DOHH2 (cell line): ENCODE data around the gene BOK.

Experiments used
- H3F3A ChIP-seq: fragments of 200-600 bp; sonication (generic), shearing (Covaris generic); 2 replicates; pipeline ENCODE4 v1.6.0; 2016; ENCODE audit warnings: antibody characterized with exemption, mild to moderate bottlenecking; ENCODE audit not compliant: control insufficient read depth, insufficient read depth
- H3K27ac ChIP-seq: fragments of 200-600 bp; sonication (generic); 2 replicates; pipeline ENCODE4 v1.5.1; 2014; ENCODE audit warnings: low read depth, mild to moderate bottlenecking, low read length, moderate library complexity
- H3K27me3 ChIP-seq: fragments of 200-600 bp; sonication (generic); 2 replicates; pipeline ENCODE4 v1.6.1; 2014; ENCODE audit warnings: mild to moderate bottlenecking, low read length, mixed read lengths; ENCODE audit not compliant: control insufficient read depth
- H3K36me3 ChIP-seq: fragments of 200-600 bp; sonication (generic); 2 replicates; pipeline ENCODE4 v1.6.1; 2014; ENCODE audit warnings: mild to moderate bottlenecking, low read length, moderate library complexity, mixed read lengths; ENCODE audit not compliant: control insufficient read depth
- H3K4me1 ChIP-seq: fragments of 200-600 bp; sonication (generic); 2 replicates; pipeline ENCODE4 v1.6.1; 2014; ENCODE audit warnings: mild to moderate bottlenecking, low read length, mixed read lengths; ENCODE audit not compliant: control insufficient read depth
- H3K4me2 ChIP-seq: fragments of 200-600 bp; sonication (generic); 2 replicates; pipeline ENCODE4 v1.6.0; 2014; ENCODE audit warnings: mild to moderate bottlenecking, low read length, moderate library complexity
- H3K4me3 ChIP-seq: fragments of 200-600 bp; sonication (generic); 2 replicates; pipeline ENCODE4 v1.5.1; 2014; ENCODE audit warnings: mild to moderate bottlenecking, low read length, mixed read lengths
- H3K79me2 ChIP-seq: fragments of 200-600 bp; sonication (generic); 2 replicates; pipeline ENCODE4 v1.6.1; 2014; ENCODE audit warnings: mild to moderate bottlenecking, low read length, mixed read lengths; ENCODE audit not compliant: control insufficient read depth
- H3K9me2 ChIP-seq: fragments of 200-600 bp; sonication (generic); replicated peaks from 2 replicates; pipeline ENCODE4 v1.6.1; 2014; ENCODE audit warnings: mild to moderate bottlenecking, low read length, mixed read lengths; ENCODE audit not compliant: control insufficient read depth
- H3K9me3 ChIP-seq: fragments of 200-600 bp; sonication (generic); 2 replicates; pipeline ENCODE4 v1.6.1; 2014; ENCODE audit warnings: antibody characterized with exemption, low read length, mixed read lengths; ENCODE audit not compliant: control insufficient read depth, insufficient read depth
- H4K20me1 ChIP-seq: fragments of 200-600 bp; sonication (generic); 2 replicates; pipeline ENCODE4 v1.6.0; 2014; ENCODE audit warnings: low read depth, mild to moderate bottlenecking, antibody characterized with exemption, low read length, moderate library complexity; ENCODE audit not compliant: control insufficient read depth, insufficient read depth
- EZH2phosphoT487 ChIP-seq: fragments of 200-600 bp; sonication (generic); IDR thresholded peaks from 2 replicates; pipeline ENCODE4 v1.6.1; 2017; ENCODE audit warnings: borderline replicate concordance, mild to moderate bottlenecking, antibody characterized with exemption, low read length, moderate library complexity, mixed read lengths
- TF ChIP-seq, protein P1 (sequence below): fragments of 200-600 bp; sonication (generic); IDR thresholded peaks from one replicate; pipeline ENCODE4 v1.5.1; 2014; ENCODE audit warnings: antibody characterized with exemption, mild to moderate bottlenecking, low read depth, low read length; ENCODE audit not compliant: poor library complexity, severe bottlenecking

Gene BOK

GRCh38 chr2:241560883-241561474 is 2.4 kb downstream of the BOK start:
- Histone ChIP-seq H3K27ac (no peak overlapping the region), H3K36me3 (no peaks in the 10 kb centered on the region), H3K4me2 (no peak overlapping the region), H3K79me2 (no peaks in the 10 kb centered on the region), H3K4me3 (no peak overlapping the region), H3K9me3 (no peaks in the 10 kb centered on the region), H4K20me1 (no peaks in the 10 kb centered on the region), H3K27me3 (no peaks in the 10 kb centered on the region), H3F3A (peaks cover 5% of the 10 kb centered on the region), H3K9me2 (no peaks in the 10 kb centered on the region), H3K4me1 (peaks cover 1% of the 10 kb centered on the region)
- no peak for TF ChIP-seq EZH2phosphoT487
- TF ChIP-seq, protein P1, sequence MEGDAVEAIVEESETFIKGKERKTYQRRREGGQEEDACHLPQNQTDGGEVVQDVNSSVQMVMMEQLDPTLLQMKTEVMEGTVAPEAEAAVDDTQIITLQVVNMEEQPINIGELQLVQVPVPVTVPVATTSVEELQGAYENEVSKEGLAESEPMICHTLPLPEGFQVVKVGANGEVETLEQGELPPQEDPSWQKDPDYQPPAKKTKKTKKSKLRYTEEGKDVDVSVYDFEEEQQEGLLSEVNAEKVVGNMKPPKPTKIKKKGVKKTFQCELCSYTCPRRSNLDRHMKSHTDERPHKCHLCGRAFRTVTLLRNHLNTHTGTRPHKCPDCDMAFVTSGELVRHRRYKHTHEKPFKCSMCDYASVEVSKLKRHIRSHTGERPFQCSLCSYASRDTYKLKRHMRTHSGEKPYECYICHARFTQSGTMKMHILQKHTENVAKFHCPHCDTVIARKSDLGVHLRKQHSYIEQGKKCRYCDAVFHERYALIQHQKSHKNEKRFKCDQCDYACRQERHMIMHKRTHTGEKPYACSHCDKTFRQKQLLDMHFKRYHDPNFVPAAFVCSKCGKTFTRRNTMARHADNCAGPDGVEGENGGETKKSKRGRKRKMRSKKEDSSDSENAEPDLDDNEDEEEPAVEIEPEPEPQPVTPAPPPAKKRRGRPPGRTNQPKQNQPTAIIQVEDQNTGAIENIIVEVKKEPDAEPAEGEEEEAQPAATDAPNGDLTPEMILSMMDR = no peak

GRCh38 chr2:241561832-241562231 is 3.3 kb downstream of the BOK start:
- no peaks in the 10 kb centered on the region for H3K36me3 ChIP-seq

GRCh38 chr2:241562269-241562891 is 3.8 kb downstream of the BOK start:
- no peaks in the 10 kb centered on the region for H3K27me3 ChIP-seq
- H3K79me2 ChIP-seq = no peaks in the 10 kb centered on the region
- no peak overlapping the region for H3K4me3 ChIP-seq
- H3K36me3 ChIP-seq = no peaks in the 10 kb centered on the region
- no peak for TF ChIP-seq EZH2phosphoT487
- TF ChIP-seq, protein P1 = no peak
- H4K20me1 ChIP-seq = no peaks in the 10 kb centered on the region
- H3K9me3 ChIP-seq = no peaks in the 10 kb centered on the region
- no peaks in the 10 kb centered on the region for H3F3A ChIP-seq
- H3K4me2 ChIP-seq = no peak overlapping the region
- H3K4me1 ChIP-seq = no peaks in the 10 kb centered on the region
- H3K9me2 ChIP-seq = no peaks in the 10 kb centered on the region
- no peak overlapping the region for H3K27ac ChIP-seq

More at GRCh38 chr2:241561832-241562231, 3.3 kb downstream of the BOK start:
- H3K9me2 ChIP-seq = no peaks in the 10 kb centered on the region
- no peaks in the 10 kb centered on the region for H3K9me3 ChIP-seq
- H4K20me1 ChIP-seq = no peaks in the 10 kb centered on the region
- H3K4me2 ChIP-seq = no peak overlapping the region
- H3F3A ChIP-seq = peaks cover 2% of the 10 kb centered on the region
- H3K4me1 ChIP-seq = no peaks in the 10 kb centered on the region
- no peak overlapping the region for H3K27ac ChIP-seq
- no peaks in the 10 kb centered on the region for H3K79me2 ChIP-seq
- TF ChIP-seq, protein P1 = no peak
- TF ChIP-seq EZH2phosphoT487 = no peak
- H3K27me3 ChIP-seq = no peaks in the 10 kb centered on the region
- no peak overlapping the region for H3K4me3 ChIP-seq
